Activated naive CD4-positive, alpha-beta T cell treated with anti-CD3 and anti-CD28 coated beads, Interleukin-2, amount 50 U/mL, for 24 hours (primary cell): Measurements from ENCODE around the gene PPP2R5D.
"Not testable (repeated sequence)": the region's sequence is repeated elsewhere in the genome, so short reads cannot be mapped to it uniquely, and the experiment has no call there.

ENCODE experiments used
- H3K27ac Mint-ChIP-seq: one replicate; pipeline ENCODE4 v1.8.0; 2021; ENCODE audit warnings: mild to moderate bottlenecking, mixed read lengths
- H3K27me3 Mint-ChIP-seq: one replicate; pipeline ENCODE4 v1.8.0; 2021; ENCODE audit warnings: mixed read lengths
- H3K36me3 Mint-ChIP-seq: one replicate; pipeline ENCODE4 v1.8.0; 2021; ENCODE audit warnings: mixed read lengths
- H3K4me1 Mint-ChIP-seq: one replicate; pipeline ENCODE4 v1.8.0; 2021; ENCODE audit warnings: mixed read lengths
- H3K4me3 Mint-ChIP-seq: one replicate; pipeline ENCODE4 v1.8.0; 2021; ENCODE audit warnings: mild to moderate bottlenecking, mixed read lengths
- H3K9me3 Mint-ChIP-seq: one replicate; pipeline ENCODE4 v1.8.0; 2021; ENCODE audit warnings: mixed read lengths

The PPP2R5D gene

GRCh38 chr6:42973926-42974325, 10.4 kb upstream of the PPP2R5D start:
- H3K36me3 Mint-ChIP-seq: peaks cover 3% of the 10 kb centered on the region
- H3K4me3 Mint-ChIP-seq: no peak overlapping the region
- H3K27me3 Mint-ChIP-seq: no peaks in the 10 kb centered on the region
- peaks cover 46% of the 10 kb centered on the region for H3K4me1 Mint-ChIP-seq
- H3K27ac Mint-ChIP-seq: peak overlapping the region; percentile 51
- no peaks in the 10 kb centered on the region for H3K9me3 Mint-ChIP-seq

- no peaks in the 10 kb centered on the region for H3K9me3 Mint-ChIP-seq
- H3K27ac Mint-ChIP-seq: peak overlapping the region; percentile 46
- H3K4me3 Mint-ChIP-seq: no peak overlapping the region
- peaks cover 55% of the 10 kb centered on the region for H3K4me1 Mint-ChIP-seq
- H3K27me3 Mint-ChIP-seq: no peaks in the 10 kb centered on the region
- peaks cover 3% of the 10 kb centered on the region for H3K36me3 Mint-ChIP-seq
These were observed 9.4 kb upstream of the PPP2R5D start for GRCh38 chr6:42974919-42975505.

- H3K4me1 Mint-ChIP-seq: peaks cover 57% of the 10 kb centered on the region
- H3K27me3 Mint-ChIP-seq: no peaks in the 10 kb centered on the region
- no peaks in the 10 kb centered on the region for H3K9me3 Mint-ChIP-seq
- H3K4me3 Mint-ChIP-seq: peak overlapping the region; percentile 90
- peaks cover 3% of the 10 kb centered on the region for H3K36me3 Mint-ChIP-seq
- H3K27ac Mint-ChIP-seq: peak overlapping the region; percentile 82
These were observed 5.9 kb upstream of the PPP2R5D start for GRCh38 chr6:42978487-42978838.

GRCh38 chr6:42978839-42979522, 5.4 kb upstream of the PPP2R5D start, which contains the start of gene PEX6:
TSS of gene PEX6 (minus strand) at chr6:42979181. CDS start at chr6:42979150, 31 bp downstream.
- Mint-ChIP-seq H3K36me3 (peaks cover 3% of the 10 kb centered on the region), H3K4me1 (peaks cover 59% of the 10 kb centered on the region), H3K9me3 (no peaks in the 10 kb centered on the region), H3K27ac (peak within 1 kb of the TSS; percentile 96), H3K4me3 (peak within 1 kb of the TSS; percentile 93), H3K27me3 (no peaks in the 10 kb centered on the region)

- Mint-ChIP-seq H3K27ac (peak overlapping the region; percentile 96), H3K4me1 (peaks cover 59% of the 10 kb centered on the region), H3K36me3 (peaks cover 3% of the 10 kb centered on the region), H3K9me3 (no peaks in the 10 kb centered on the region), H3K4me3 (peak overlapping the region; percentile 93), H3K27me3 (no peaks in the 10 kb centered on the region)
These were observed 4.7 kb upstream of the PPP2R5D start for GRCh38 chr6:42979523-42980177.

- Mint-ChIP-seq H3K4me1 (peaks cover 61% of the 10 kb centered on the region), H3K27ac (peak overlapping the region; percentile 90), H3K36me3 (peaks cover 1% of the 10 kb centered on the region)
These were observed 2.5 kb upstream of the PPP2R5D start for GRCh38 chr6:42981836-42982235.

GRCh38 chr6:42984924-42985475, 630 bp downstream of the PPP2R5D start:
- H3K36me3 Mint-ChIP-seq: peaks cover 2% of the 10 kb centered on the region
- H3K9me3 Mint-ChIP-seq: no peaks in the 10 kb centered on the region
- peak overlapping the region; percentile 87 for H3K4me3 Mint-ChIP-seq

More at GRCh38 chr6:42981836-42982235, 2.5 kb upstream of the PPP2R5D start:
- Mint-ChIP-seq H3K27me3 (no peaks in the 10 kb centered on the region), H3K9me3 (no peaks in the 10 kb centered on the region), H3K4me3 (no peak overlapping the region)

GRCh38 chr6:42987533-42988451, 3.4 kb downstream of the PPP2R5D start:
- H3K9me3 Mint-ChIP-seq: no peaks in the 10 kb centered on the region
- H3K27me3 Mint-ChIP-seq: no peaks in the 10 kb centered on the region
- H3K36me3 Mint-ChIP-seq: peaks cover 6% of the 10 kb centered on the region
- H3K4me1 Mint-ChIP-seq: peaks cover 58% of the 10 kb centered on the region
- no peak overlapping the region for H3K4me3 Mint-ChIP-seq
- H3K27ac Mint-ChIP-seq: no peak overlapping the region

More at GRCh38 chr6:42984924-42985475, 630 bp downstream of the PPP2R5D start:
- Mint-ChIP-seq H3K27ac (peak overlapping the region; percentile 88), H3K27me3 (no peaks in the 10 kb centered on the region), H3K4me1 (peaks cover 66% of the 10 kb centered on the region)

- Mint-ChIP-seq H3K9me3 (no peaks in the 10 kb centered on the region), H3K4me3 (no peak overlapping the region), H3K4me1 (peaks cover 60% of the 10 kb centered on the region), H3K27me3 (no peaks in the 10 kb centered on the region), H3K27ac (no peak overlapping the region), H3K36me3 (peaks cover 6% of the 10 kb centered on the region)
These were observed 4.2 kb downstream of the PPP2R5D start for GRCh38 chr6:42988486-42989020.

GRCh38 chr6:42989923-42990322, 5.6 kb downstream of the PPP2R5D start:
- Mint-ChIP-seq H3K4me3 (no peak overlapping the region), H3K36me3 (peaks cover 6% of the 10 kb centered on the region), H3K27ac (no peak overlapping the region), H3K9me3 (no peaks in the 10 kb centered on the region), H3K4me1 (peaks cover 54% of the 10 kb centered on the region), H3K27me3 (no peaks in the 10 kb centered on the region)

- Mint-ChIP-seq H3K36me3 (peaks cover 8% of the 10 kb centered on the region), H3K27me3 (no peaks in the 10 kb centered on the region), H3K4me1 (peaks cover 19% of the 10 kb centered on the region), H3K4me3 (no peak overlapping the region), H3K9me3 (no peaks in the 10 kb centered on the region), H3K27ac (peak overlapping the region; percentile 32)
These were observed 9.1 kb downstream of the PPP2R5D start for GRCh38 chr6:42993445-42993844.

- no peak overlapping the region for H3K27ac Mint-ChIP-seq
- no peaks in the 10 kb centered on the region for H3K9me3 Mint-ChIP-seq
- peaks cover 5% of the 10 kb centered on the region for H3K4me1 Mint-ChIP-seq
- H3K27me3 Mint-ChIP-seq: no peaks in the 10 kb centered on the region
- H3K4me3 Mint-ChIP-seq: no peak overlapping the region
- H3K36me3 Mint-ChIP-seq: peaks cover 4% of the 10 kb centered on the region
These were observed 12.1 kb downstream of the PPP2R5D start for GRCh38 chr6:42996513-42996912.

GRCh38 chr6:42998205-42998604, 13.8 kb downstream of the PPP2R5D start:
- H3K4me1 Mint-ChIP-seq, H3K4me3 Mint-ChIP-seq, H3K36me3 Mint-ChIP-seq, H3K27ac Mint-ChIP-seq, H3K27me3 Mint-ChIP-seq, H3K9me3 Mint-ChIP-seq: not testable (repeated sequence)

GRCh38 chr6:43001843-43002242, 17.5 kb downstream of the PPP2R5D start:
- H3K4me1 Mint-ChIP-seq: peaks cover 4% of the 10 kb centered on the region
- peaks cover 2% of the 10 kb centered on the region for H3K36me3 Mint-ChIP-seq
- H3K9me3 Mint-ChIP-seq: no peaks in the 10 kb centered on the region
- no peaks in the 10 kb centered on the region for H3K27me3 Mint-ChIP-seq
- no peak overlapping the region for H3K27ac Mint-ChIP-seq
- no peak overlapping the region for H3K4me3 Mint-ChIP-seq

GRCh38 chr6:43005844-43006243, 21.5 kb downstream of the PPP2R5D start:
- Mint-ChIP-seq H3K27ac (no peak overlapping the region), H3K36me3 (peaks cover 4% of the 10 kb centered on the region), H3K4me3 (no peak overlapping the region), H3K27me3 (no peaks in the 10 kb centered on the region), H3K4me1 (peaks cover 10% of the 10 kb centered on the region), H3K9me3 (no peaks in the 10 kb centered on the region)
